Panc1 (cell line): ENCODE data around the gene NDUFS7. TPM values are rescaled to one million over a fixed set of nuclear protein-coding genes. Genes with fewer than 3 reads are reported as not detected.

Experiments used
- ATAC-seq: fragments of 200-7000 bp; cut with Tn5 transposase; 2 replicates; pipeline ENCODE4 v1.9.1; 2020; ENCODE audit warnings: mild to moderate bottlenecking, moderate library complexity
- BruUV-seq: library from RNA; stranded (reverse); fragments of 400-500 nt; replicated peaks from 2 replicates; lab custom pipeline; 2021; lab: Mats Ljungman, UMichigan
- CTCF ChIA-PET: fragments of 300-600 bp; sonication (Branson Sonifier 250); formaldehyde crosslinking; loops from one replicate; lab custom pipeline; 2022; ENCODE audit warnings: antibody characterized with exemption; lab: Charles Lee
- POLR2A ChIA-PET: fragments of 300-600 bp; sonication (Branson Sonifier 250); formaldehyde crosslinking; loops from one replicate; lab custom pipeline; 2022; ENCODE audit warnings: antibody characterized with exemption; lab: Charles Lee
- DNase-seq: peaks from one replicate; pipeline ENCODE4 v3.0.0-alpha.2; 2010; ENCODE audit warnings: low read depth, low spot score
- H3K27ac ChIP-seq: 2 replicates; pipeline ENCODE4 v1.5.1; 2011; ENCODE audit warnings: mild to moderate bottlenecking, low read length, inconsistent platforms
- H3K27me3 ChIP-seq: fragments of 200-500 bp; sonication (Bioruptor generic); 2 replicates; pipeline ENCODE4 v1.6.0; 2014; ENCODE audit warnings: low read length, inconsistent platforms; ENCODE audit not compliant: control insufficient read depth, insufficient read depth
- H3K36me3 ChIP-seq: fragments of 200-500 bp; sonication (Bioruptor generic); 2 replicates; pipeline ENCODE4 v1.5.1; 2014; ENCODE audit warnings: inconsistent platforms, mild to moderate bottlenecking, low read length, moderate library complexity; ENCODE audit not compliant: control insufficient read depth, insufficient read depth
- H3K4me1 ChIP-seq: 2 replicates; pipeline ENCODE4 v1.5.1; 2011; ENCODE audit warnings: inconsistent platforms, mild to moderate bottlenecking, low read length, moderate library complexity; ENCODE audit not compliant: control insufficient read depth, insufficient read depth
- H3K4me3 ChIP-seq, 2 experiments: 2 replicates each; pipeline ENCODE4 v1.5.1; 2011 to 2012; ENCODE audit warnings: low read depth in 2 of 2, low read length in 2 of 2, mild to moderate bottlenecking in 2 of 2, inconsistent platforms in 1 of 2, moderate library complexity in 1 of 2
- H3K9me3 ChIP-seq: fragments of 200-500 bp; sonication (Bioruptor generic); 2 replicates; pipeline ENCODE4 v1.5.1; 2014; ENCODE audit warnings: low read depth, mild to moderate bottlenecking, inconsistent platforms, low read length, moderate library complexity; ENCODE audit not compliant: control insufficient read depth, insufficient read depth
- CTCF ChIP-seq: fragments of 450-650 bp; IDR thresholded peaks from 2 replicates; pipeline ENCODE4 v1.5.1; 2017; ENCODE audit warnings: mild to moderate bottlenecking
- POLR2AphosphoS5 ChIP-seq: IDR thresholded peaks from 2 replicates; pipeline ENCODE4 v1.6.1; 2012; ENCODE audit warnings: mild to moderate bottlenecking, low read depth, low read length, moderate library complexity
- REST ChIP-seq, 2 experiments: IDR thresholded peaks; 2 replicates each; pipeline ENCODE4 v1.6.1; 2011 to 2012; ENCODE audit warnings: low read depth in 2 of 2, control low read depth in 1 of 2, low read length in 1 of 2, mild to moderate bottlenecking in 1 of 2, moderate library complexity in 1 of 2; ENCODE audit not compliant: insufficient read depth in 1 of 2
- SIN3A ChIP-seq: IDR thresholded peaks from 2 replicates; pipeline ENCODE4 v1.6.1; 2012; ENCODE audit warnings: low read depth, mild to moderate bottlenecking, low read length, moderate library complexity, borderline replicate concordance; ENCODE audit not compliant: insufficient read depth
- TCF7L2 ChIP-seq: IDR thresholded peaks from 2 replicates; pipeline ENCODE4 v1.6.1; 2011; ENCODE audit warnings: mild to moderate bottlenecking, low read depth, low read length, inconsistent platforms
- in situ Hi-C: cut with HindIII; loops from 2 replicates; pipeline ENCODE4 v1.10.0; 2016; ENCODE audit warnings: low sequenced_read_pairs, low pct_unique_long_range_greater_than_20kb
- intact Hi-C: fragments of 100-400 bp; cut with micrococcal nuclease; formaldehyde crosslinking; loops from one replicate; pipeline ENCODE4 v1.10.0; 2022; ENCODE audit not compliant: unreplicated experiment
- total RNA-seq: library from RNA; stranded (reverse); gene quantifications from one replicate; pipeline ENCODE4 v1.2.1, GENCODE V29; 2021; ENCODE audit not compliant: unreplicated experiment

NDUFS7 gene
- total RNA-seq, 1 experiment from 2014 or later: 73.0 TPM

- POLR2A ChIA-PET: no interaction called here
- no peak overlapping the region for H3K4me3 ChIP-seq
- peak overlapping the region; percentile 53 for H3K27ac ChIP-seq
Observed at GRCh38 chr19:1416014-1416841, 32.5 kb downstream of the NDUFS7 start.

GRCh38 chr19:1417145-1417544, 33.4 kb downstream of the NDUFS7 start:
- Histone ChIP-seq H3K27ac (no peak overlapping the region), H3K4me1 (peaks cover 24% of the 10 kb centered on the region), H3K4me3 (no peak overlapping the region), H3K9me3 (no peaks in the 10 kb centered on the region), H3K36me3 (peaks cover 3% of the 10 kb centered on the region; the same call in 1 of the 2 replicates), H3K27me3 (no peaks in the 10 kb centered on the region)
- CTCF ChIA-PET: no interaction called here
- BruUV-seq: no TSS peak
- POLR2A ChIA-PET: no interaction called here
- TF ChIP-seq TCF7L2 (no peak), CTCF (no peak), REST (IDR thresholded peaks at IDR 0.05; ENCODE audit: insufficient read depth in 1 of 2, low read depth in 2 of 2, low read length in 1 of 2) (no peak), SIN3A (no peak), POLR2AphosphoS5 (no peak)
- DNase-seq (no peak), ATAC-seq (no peak)
- in situ Hi-C loops (no loop called here), intact Hi-C loops (no loop called here)

More at GRCh38 chr19:1416014-1416841, 32.5 kb downstream of the NDUFS7 start:
- TF ChIP-seq SIN3A (no peak), CTCF (no peak), REST (IDR thresholded peaks at IDR 0.05; ENCODE audit: insufficient read depth in 1 of 2, low read depth in 2 of 2, low read length in 1 of 2) (no peak), POLR2AphosphoS5 (no peak), TCF7L2 (no peak)
- H3K4me1 ChIP-seq: peaks cover 29% of the 10 kb centered on the region
- H3K36me3 ChIP-seq: peaks cover 3% of the 10 kb centered on the region; the same call in 1 of the 2 replicates
- in situ Hi-C loops: no loop called here
- no peak for DNase-seq
- intact Hi-C loops: no loop called here
- no TSS peak for BruUV-seq
- CTCF ChIA-PET: no interaction called here
- no peaks in the 10 kb centered on the region for H3K27me3 ChIP-seq
- H3K9me3 ChIP-seq: no peaks in the 10 kb centered on the region
- no peak for ATAC-seq
